ENCODE data around the gene CCSER2.

- TF ChIP-seq CTCF (IDR thresholded peaks at IDR 0.05) = no peak
- TF ChIP-seq POLR2A (IDR thresholded peaks at IDR 0.05) = no peak
- TF ChIP-seq EP300 (IDR thresholded peaks at IDR 0.05) = no peak
Observed at GRCh38 chr10:84517554-84517953, 189.2 kb downstream of the CCSER2 start.

Data from tibial nerve (tissue), 4 donors.